Fibroblast of skin of back (primary cell): ENCODE data around the gene SLC15A3. TPM values are rescaled to one million over a fixed set of nuclear protein-coding genes. Genes with fewer than 3 reads are reported as not detected.
A peak's percentile ranks its signal among the peaks of the same experiment; 100 is the strongest.

Experiments
- DNase-seq: peaks from one replicate; pipeline ENCODE4 v3.0.0-alpha.2; 2013
- polyA plus RNA-seq, 2 experiments: library from polyadenylated mRNA; unstranded; fragments of 120-200 nt; gene quantifications; one replicate each; pipeline ENCODE4 v1.2.1, GENCODE V29; 2013; ENCODE audit not compliant: insufficient read length in 2 of 2

The SLC15A3 gene
- polyA plus RNA-seq (2013, experiment 1 of 2; ENCODE audit: insufficient read length): 6.1 TPM
- 10.6 TPM for polyA plus RNA-seq (2013, experiment 2 of 2; ENCODE audit: insufficient read length)

DNA sequence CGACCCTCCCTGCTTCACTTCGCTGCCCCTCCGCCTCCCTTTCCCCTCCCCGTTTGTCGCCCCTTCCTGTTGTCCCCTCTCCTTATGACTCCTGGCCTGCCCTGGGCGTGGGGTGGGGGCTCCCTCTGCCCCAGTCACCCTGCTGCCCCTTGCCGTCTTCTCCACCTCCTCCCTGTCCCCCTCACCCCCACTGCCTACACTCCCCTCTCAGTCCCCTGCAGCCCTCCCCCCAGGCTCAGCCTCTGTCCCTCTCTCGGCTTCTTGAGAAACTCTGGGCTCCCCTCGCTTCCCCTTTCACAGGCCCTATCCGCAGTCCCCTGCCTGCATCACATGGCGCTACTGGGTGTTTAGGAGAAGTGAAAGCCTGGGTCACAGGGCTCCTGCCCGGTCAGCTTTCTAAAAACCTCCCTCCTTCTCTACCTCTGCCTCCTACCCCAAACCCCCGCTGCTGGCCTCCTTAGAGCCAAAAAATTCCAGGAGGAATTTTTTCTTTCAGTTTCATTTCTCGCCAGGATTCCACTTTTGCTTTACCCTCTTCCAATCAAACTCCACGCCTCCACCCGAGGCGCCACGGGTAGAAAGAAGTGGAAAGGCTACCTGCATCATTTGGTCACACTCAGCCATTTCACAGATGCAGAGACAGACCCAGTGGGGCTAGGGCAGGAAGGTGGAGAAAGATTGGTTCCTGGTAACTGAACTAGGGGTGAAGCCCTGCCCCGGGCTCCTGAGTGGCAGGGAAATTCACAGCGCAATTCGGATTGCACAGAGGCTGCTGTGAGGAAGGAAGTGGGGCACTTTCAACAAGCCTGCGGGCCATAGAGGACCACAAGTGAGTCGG is at the start of gene SLC15A3:
TSS of gene SLC15A3 (minus strand) at position 273 of the 838 bp plus-strand sequence. CDS start 625 bp downstream, outside the sequence.
- peak; percentile 38 for DNase-seq

DNA sequence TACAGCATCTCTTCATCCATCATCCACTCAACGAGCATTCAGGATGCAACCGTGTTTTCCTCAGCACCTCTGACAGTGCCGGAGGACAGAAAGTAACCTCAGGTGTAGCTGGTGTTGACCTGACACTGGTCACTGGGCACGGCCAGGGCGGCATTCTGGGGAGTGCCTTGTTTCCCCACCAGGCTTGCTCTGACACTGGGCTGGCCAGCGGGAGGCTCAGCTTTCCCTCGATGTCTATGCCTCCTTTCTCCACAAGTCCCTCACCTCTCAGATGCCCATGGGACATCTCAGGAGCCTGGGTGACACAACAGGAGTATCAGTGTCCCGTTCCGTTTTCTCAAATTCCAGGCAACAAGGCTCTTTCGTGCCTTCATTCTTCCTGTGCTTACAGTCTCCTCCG is 48.5 kb upstream of the SLC15A3 start:
- no peak for DNase-seq

DNA sequence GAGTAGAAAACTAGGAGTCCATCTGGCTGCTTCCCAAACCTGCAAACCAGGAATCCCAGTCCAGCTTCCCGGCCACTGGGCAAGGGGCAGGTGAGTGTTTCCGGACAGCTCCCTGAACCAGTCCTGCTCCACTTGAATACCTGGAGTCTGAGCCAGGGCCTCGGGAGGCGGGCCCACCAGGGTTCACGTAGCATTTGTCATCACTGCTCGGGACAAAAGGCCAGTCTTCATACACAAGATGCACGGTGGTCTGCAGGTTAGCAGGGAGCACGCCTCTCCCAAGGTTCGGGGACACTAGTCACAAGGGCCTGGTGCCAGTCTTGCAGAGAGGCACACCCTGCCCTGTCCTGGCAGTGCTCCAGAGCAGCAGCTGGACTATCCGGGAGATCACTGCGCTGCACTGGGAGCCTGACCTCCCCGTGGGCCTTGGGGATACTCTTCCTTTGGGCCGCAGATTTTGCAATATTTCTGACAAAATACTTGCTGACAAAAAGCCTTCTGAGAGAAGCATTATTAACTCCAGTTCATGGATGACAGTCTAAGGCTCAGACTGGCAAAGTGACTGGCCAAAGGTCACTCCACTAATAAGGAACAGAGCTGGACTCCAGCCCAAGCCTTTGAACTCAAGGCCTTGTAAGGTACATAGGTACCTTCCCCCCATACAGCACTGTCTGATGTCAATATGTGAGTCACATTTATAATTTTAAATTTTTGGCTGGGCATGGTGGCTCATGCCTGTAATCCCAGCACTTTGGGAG is 44.6 kb upstream of the SLC15A3 start:
- no peak for DNase-seq

DNA sequence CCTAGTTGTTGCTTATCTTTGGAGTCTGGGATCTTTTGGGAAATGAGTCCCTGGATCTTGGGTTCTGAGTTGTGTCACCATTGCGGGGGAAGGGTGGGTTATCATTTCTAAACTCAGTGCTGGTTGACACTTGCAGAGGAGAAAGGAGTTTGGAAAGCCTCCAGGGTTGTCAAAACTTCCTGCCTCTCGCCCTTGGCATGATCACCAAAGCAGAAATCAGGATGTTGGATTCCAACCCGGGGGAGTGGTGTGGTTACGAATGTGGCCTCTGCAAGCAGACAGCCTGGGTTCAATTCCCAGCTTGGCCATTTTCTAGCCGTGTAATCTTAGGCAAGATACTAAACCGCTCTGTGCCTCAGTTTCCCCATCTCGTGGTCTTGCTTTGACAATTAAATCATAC is 43.8 kb upstream of the SLC15A3 start:
- no peak for DNase-seq

DNA sequence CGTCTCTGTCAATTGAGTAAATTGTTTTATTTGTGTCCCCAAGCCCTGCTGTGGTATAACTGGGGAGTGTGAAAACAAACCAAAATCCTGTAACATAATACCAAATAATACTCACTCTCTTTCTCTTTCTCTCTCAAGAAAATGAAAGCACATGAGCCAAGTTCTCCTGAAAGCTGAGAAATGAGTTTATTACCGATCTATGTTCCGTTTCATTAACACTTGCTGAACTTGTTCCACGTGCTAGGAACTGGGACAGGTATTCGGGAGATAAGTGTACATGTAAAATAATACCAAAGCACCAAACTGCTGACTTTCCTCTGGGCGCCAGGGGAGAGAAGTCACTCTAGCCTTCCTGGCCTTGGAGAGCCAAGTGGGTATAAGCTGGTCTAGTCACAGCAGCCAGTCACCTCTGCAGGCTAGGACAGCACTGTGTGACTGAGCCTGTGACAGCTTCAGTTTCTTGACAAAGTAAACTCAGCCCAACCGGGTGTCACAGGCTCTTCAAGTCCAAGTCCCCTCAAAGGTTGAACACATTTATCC is 42.6 kb upstream of the SLC15A3 start:
- no peak for DNase-seq

DNA sequence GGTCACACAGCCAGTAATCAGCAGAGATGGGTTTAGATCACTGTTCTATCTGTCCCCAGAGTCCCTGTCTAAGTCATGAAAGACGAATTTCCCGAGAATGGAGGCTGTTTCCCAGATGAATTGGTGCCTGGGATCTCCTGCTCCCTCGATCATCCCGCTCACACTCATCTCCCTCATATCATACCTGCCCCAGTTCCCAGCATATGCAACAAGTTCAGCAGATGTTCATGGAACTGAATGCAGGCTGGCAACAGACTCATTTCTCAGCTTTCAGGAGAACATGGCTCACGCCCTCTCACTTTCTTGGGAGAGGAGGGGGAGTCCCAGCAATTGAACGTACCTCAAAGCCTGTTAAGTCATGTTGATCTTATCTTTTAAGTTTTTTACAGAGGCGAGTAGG is 41.6 kb upstream of the SLC15A3 start:
- DNase-seq: no peak

DNA sequence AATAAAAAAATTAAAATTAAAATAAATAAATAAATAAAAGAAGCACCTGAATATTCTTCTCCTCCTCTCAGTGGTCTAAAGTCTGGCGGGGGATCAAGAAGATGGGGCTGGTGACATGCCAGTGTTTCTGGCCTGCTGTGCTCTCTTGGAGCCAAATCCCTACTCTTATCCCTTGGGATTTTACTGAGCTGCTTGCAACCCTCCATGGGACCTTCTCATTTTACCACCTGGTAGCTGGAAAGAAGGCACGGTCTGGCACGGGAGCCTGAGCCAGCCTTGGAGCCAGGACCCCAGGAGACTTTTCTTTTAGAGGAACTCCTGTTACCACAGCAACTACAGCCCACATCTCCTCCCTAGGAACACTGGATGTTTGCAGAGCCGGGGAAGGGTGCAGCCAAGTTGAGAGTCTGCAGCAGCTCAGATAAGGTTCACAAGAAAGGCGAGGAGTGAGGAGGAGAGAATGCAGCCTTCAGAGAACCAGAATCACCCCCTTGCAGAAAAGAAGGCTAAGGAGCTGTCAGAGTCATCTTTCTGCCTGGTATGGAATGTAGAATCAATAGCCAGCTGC is 41.0 kb upstream of the SLC15A3 start:
- DNase-seq: no peak

DNA sequence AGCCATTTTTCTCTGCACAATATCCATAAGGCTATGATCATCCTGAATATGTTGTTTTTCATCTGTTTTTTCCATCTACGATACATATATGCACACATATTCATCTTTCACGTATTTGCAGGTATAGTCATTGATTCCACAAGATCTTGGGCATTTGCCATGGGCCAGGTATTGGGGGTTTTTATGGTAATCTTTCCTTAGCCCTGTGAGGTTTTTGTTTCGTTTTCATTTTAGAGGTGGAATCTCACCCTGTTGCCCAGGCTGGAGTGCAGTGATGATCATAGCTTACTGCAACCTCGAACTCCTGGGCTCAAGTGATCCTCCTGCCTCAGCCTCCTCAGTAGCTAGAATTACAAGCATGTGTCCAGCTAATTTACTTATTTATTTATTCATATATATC is 39.5 kb upstream of the SLC15A3 start:
- no peak for DNase-seq

DNA sequence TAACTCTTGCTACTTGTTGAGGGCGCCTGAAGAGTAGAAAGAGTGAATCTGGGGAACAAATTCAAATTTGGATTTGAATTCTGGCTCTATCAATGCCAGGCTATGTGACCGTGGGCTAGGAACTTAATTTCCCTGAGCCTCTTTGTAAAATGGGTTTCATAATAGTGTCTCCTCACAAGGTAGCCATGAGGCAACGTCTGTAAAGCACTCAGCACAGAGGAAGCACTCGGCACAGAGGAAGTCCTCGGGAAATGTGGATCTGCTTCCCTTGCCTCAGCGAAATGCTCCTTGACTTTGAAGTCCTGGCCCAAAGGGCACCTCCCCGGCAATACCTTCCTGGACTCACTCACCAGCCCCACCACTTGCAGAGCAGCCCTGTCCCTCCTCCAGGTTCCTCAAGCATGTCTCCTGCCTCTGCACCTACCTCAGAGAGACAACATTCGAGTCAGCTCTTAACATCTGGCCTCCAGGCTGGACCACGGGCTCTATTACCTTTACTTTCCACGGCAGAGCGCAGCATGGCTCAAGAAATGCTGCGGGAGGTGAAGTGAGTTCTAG is 37.2 kb upstream of the SLC15A3 start:
- no peak for DNase-seq

DNA sequence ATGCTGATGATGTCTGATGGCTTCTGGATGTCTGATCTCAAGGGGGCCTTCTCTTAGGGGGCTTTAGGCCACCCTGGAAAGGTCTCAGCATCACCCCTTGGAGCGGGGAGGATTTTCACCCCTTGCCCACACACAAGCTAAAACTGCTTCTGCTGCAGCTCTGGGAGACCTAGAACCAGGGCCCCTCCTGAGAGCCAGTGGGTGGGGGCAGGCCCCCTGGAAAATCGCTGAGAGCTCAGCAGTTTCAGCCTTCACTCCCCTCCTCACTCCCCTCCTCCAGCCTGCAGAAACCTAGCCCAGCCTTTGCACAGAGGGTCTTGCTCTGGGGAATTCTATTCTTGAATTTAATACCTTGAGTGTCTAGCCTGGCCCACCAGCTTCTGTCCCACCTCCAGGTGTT is 36.7 kb upstream of the SLC15A3 start:
- DNase-seq: no peak

DNA sequence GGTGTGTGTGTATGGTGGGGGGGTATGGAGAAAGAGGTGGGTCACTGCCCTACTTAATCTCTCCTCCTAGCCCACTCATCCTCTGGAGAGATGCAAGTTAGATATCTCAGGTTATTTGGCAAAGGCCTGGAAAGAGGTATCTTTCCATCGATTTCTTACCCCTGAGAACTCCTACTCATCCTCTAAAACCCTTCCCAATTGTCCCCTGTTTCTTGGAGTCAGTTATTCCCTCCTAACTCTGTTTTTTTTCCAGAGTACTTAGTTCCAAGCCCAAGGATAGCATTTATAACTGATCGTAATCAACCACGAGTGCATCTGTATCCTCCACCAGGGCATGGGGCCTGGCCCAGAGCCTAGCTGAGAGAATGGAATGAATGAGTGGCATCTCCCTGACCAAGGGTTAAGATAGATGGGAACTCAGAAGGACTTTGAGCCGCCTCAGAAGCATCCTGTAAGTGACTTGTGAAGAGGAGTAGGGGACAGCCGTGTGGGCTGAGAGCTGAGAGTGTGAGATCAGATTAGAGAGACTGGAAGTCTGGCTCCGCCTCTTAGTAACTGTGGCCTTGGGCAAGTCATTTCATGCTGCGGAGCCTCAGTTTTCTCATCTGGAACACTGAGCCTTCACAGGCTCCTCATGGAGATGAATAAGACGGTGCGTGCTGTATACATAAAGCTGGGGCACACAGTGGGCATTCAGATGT is 35.8 kb upstream of the SLC15A3 start:
- DNase-seq: no peak

DNA sequence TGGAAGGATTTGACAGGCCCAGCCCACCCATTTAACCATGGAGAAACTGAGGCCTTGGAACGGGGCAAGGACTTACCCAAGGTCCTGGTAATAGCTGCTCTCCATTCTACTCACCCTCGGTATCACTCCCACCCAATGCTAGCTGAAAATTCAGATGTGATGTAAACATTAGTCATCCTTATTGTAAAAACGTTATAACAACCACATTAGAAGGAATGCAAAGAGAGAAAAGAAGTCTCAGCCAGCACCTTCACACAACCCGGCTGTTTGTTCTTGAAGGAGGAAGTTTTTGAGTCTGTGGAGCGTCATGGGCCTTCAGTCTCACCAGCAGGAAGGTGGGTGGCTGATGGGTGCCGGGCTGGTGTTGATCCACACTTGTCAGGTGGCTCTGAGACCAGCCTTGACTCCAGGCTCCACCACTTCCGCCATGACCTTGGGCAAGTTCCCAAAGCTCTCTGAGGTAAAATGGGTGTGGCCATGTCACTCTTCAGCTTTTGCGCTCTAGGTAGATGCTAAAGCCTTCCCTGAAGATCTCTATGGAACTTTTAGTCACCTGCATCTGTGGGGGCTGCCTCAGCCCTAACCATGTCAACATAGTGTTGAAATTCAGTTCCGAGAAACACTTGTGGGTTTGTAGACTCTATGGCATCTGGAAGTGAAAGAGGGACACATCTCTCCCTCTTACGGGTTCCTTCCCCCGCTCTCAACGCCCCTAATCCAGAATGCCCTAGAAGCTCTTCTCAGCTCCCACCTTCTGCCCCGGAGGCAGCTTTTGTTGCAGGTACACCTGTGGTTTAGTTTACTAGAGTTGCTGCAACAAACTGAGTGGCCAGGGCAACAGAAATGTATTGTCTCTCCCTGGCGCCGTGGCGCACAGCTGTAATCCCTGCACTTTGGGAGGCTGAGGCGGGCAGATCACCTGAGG is 34.3 kb upstream of the SLC15A3 start:
- peak; percentile 48 for DNase-seq

DNA sequence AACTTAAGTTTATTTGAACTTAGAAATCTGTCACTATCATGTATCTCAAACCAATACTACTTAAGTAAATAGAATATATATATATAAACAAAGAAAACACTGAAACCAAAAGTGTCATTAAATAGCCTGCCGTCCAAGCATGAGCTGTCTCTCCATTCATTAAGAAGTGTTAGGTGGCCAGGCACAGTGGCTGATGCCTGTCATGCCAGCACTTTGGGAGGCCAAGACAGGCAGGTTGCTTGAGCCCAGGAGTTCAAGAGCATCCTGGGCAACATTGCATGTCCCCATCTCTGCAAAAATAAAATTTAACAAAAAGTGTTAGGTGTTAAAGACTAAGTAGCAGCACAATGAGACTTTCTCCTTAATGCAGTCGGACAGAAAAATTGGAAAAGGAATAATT is 33.5 kb upstream of the SLC15A3 start:
- DNase-seq: no peak

DNA sequence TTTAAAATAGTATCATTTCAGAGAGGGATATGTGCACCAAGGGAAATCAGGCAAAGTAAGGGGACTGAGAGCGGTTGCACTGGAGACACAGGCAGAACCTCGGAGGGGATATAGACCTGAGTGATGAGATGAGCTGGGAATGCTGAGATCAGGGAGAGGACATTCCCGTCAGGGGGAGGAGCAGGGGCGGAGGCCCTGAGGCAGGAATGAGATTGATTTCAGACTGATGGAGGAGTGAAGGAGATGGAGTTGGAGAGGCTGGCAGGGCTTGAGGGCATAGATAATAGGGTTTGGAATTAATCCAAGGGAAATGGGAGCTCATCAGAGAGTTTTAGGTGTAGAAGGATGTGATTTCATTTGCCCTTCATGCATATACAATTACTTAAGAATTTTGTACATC is 32.7 kb upstream of the SLC15A3 start:
- no peak for DNase-seq

DNA sequence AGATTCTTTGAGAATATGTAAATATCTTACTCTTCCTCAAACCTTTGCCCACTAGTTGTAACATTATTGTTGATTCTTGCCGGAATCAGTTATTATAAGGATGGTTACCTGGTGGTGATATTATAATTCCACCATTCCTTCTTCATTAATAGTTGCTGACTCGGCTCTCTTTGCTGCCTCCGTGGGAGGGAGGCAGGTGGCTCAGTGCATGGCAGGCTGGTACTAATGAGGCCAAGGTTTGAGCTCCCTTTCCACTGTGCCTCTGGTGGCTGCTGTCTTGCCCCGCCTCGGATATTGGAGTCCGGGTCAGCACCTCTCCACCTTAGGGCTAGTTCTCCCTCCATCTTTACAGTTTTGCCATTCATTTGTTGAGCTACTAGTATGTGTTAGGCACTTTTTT is 32.2 kb upstream of the SLC15A3 start:
- no peak for DNase-seq

DNA sequence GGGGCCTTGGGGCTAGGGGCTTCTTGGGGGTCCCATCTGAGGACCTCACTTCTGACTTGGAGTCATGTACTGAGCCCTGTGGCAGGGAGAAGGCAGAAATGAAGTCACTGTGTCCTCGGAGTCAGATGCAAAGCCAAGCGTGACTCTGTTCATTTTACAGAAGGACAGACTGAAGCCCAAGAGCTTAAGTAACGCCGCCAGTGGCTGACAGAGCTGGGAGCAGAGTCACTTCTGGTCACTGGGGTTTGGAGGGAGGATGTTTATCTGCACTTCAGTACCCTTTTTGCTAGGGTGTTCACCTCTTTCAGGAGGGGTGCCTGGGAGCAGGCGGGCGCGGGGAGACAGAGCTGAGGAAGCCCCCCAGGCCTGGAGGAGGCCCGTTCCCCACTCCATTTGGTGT is 30.2 kb upstream of the SLC15A3 start:
- no peak for DNase-seq

DNA sequence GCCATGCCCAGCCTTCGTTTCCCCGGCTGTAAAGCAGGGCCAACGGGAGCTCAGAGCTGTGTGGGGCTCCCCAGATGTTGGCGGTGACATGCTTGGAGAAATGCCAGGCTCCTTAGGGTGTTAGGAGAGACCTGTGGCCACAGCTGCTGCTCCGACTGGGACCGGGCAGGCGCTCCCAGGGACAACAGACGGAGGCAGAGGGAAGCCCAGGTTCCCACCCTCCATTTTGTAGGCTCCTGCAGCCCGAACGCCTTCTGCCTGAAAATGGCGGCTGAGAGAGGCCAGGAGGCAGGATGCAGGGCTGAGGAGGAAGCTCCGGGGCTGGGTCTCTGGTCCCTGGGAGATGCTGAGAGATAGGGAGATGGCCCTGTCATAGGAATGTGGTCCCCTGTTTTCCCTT is 29.5 kb upstream of the SLC15A3 start:
- DNase-seq: no peak

DNA sequence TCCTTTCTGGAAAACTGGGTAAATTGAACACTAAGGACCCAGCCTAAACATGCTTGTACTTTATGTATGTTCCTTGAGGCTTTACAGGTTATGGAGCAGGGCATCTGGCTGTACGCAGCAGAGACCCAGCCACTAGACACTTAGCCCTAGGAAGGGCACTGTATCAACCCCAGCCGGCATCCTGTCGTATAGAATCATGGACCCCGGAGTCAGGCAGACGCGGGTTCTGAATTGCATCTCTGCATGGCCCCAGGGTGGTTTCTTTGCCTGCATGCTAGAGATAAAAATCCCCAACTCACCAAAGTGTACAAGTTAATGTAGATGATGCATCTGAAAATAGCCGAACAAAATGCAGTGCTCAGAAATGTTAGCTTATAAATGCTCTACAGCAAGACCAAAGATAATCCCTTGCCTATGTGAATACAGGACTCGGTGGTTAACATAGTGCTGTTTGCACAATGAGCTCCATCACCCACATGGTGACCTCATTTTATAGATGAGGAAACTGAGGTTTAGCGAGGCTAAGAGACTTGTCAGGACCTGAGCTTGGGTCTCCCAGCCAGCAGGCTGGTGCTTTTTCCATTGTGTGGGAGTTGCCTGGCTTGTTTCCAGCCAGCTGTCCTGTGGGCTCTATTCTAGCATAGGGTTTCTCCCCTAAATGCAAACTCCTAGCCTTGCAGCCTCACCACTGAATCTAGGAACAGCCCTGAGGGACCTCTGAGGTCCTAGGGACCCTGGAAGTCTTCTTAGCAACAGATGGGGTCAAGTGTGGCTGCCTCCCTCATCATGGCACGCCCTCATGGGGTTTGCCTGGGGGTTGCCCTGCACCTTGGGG is 26.8 kb upstream of the SLC15A3 start:
- DNase-seq: no peak

DNA sequence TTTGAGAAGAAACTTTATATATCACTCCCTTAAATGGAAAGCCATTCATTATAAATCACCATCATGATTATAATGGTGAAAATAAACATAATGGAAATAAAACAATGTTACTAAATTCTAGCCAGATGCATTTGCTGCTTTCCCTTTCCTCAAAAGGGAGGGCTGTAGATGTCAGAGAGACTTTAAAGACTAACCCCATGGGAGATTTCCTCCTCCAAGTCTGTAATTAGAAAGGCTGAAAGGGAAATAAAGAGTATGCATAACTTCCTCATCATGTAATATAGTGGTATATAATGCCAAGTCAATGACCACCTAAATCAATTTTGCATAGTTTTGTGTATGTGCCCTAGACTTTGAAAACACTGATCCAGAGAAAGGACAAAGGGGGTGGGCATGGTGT is 25.9 kb upstream of the SLC15A3 start:
- DNase-seq: no peak

DNA sequence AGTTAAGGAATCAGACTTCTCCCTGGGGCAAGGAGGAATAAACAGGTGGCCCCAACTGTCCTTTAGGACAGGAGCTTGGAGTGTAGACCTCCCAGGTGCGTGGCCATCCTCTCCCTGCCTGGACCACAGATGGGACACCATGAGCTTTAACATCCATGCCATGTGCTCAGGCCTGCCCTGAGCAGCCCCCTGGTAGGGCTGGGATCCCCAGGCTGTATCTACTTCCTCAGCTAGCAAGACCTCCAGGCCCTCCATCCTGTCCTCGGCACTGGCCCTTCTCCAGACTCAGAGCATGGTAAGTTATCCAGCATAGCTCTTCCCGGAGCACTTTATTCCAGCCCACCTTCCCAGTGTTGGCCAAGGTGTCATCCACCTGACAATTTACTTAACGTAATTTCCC is 25.2 kb upstream of the SLC15A3 start:
- DNase-seq: no peak
